MM.1S (cell line): ENCODE results near the gene MAPK9.

Source experiments
- DNase-seq: peaks from one replicate; pipeline ENCODE4 v3.0.0-alpha.2; 2015
- H2AFZ ChIP-seq: fragments of 300-600 bp; sonication (generic); 2 replicates; pipeline ENCODE4 v1.6.0; 2016; ENCODE audit warnings: antibody characterized with exemption, low read length
- H3F3A ChIP-seq: fragments of 300-600 bp; sonication (generic); 2 replicates; pipeline ENCODE4 v1.6.1; 2016; ENCODE audit warnings: mild to moderate bottlenecking, antibody characterized with exemption, low read length, moderate library complexity, mixed read lengths; ENCODE audit not compliant: insufficient read depth
- H3K27ac ChIP-seq: fragments of 300-600 bp; sonication (generic); 2 replicates; pipeline ENCODE4 v1.5.1; 2016; ENCODE audit warnings: mild to moderate bottlenecking, low read length
- H3K27me3 ChIP-seq: fragments of 300-600 bp; sonication (generic); replicated peaks from 2 replicates; pipeline ENCODE4 v1.6.0; 2016; ENCODE audit warnings: low read length; ENCODE audit not compliant: insufficient read depth
- H3K36me3 ChIP-seq: fragments of 300-600 bp; sonication (generic); replicated peaks from 2 replicates; pipeline ENCODE4 v1.6.1; 2016; ENCODE audit warnings: mild to moderate bottlenecking, low read length, mixed read lengths; ENCODE audit not compliant: insufficient read depth
- H3K4me1 ChIP-seq: fragments of 300-600 bp; sonication (generic); 2 replicates; pipeline ENCODE4 v1.6.1; 2016; ENCODE audit warnings: low read length, mixed read lengths
- H3K4me2 ChIP-seq: fragments of 300-600 bp; sonication (generic); 2 replicates; pipeline ENCODE4 v1.6.0; 2016; ENCODE audit warnings: low read depth, low read length
- H3K4me3 ChIP-seq: fragments of 300-600 bp; sonication (generic); 2 replicates; pipeline ENCODE4 v1.5.1; 2016; ENCODE audit warnings: low read length, mixed read lengths
- H3K79me2 ChIP-seq: fragments of 300-600 bp; sonication (generic); 2 replicates; pipeline ENCODE4 v1.6.1; 2016; ENCODE audit warnings: mixed run types, low read length, mixed read lengths
- H3K9ac ChIP-seq: fragments of 300-600 bp; sonication (generic); 2 replicates; pipeline ENCODE4 v1.6.1; 2016; ENCODE audit warnings: low read length, mixed read lengths
- H3K9me2 ChIP-seq: fragments of 300-600 bp; sonication (generic); replicated peaks from 2 replicates; pipeline ENCODE4 v1.6.1; 2016; ENCODE audit warnings: mild to moderate bottlenecking, low read length, mixed read lengths; ENCODE audit not compliant: insufficient read depth
- H3K9me3 ChIP-seq: fragments of 300-600 bp; sonication (generic); replicated peaks from 2 replicates; pipeline ENCODE4 v1.6.1; 2016; ENCODE audit warnings: mild to moderate bottlenecking, low read length, mixed read lengths; ENCODE audit not compliant: insufficient read depth
- H4K20me1 ChIP-seq: fragments of 300-600 bp; sonication (generic); 2 replicates; pipeline ENCODE4 v1.6.1; 2016; ENCODE audit warnings: mild to moderate bottlenecking, low read length, moderate library complexity, mixed read lengths; ENCODE audit not compliant: insufficient read depth
- CTCF ChIP-seq: fragments of 300-600 bp; sonication (generic); IDR thresholded peaks from 2 replicates; pipeline ENCODE4 v1.5.1; 2016; ENCODE audit warnings: antibody characterized with exemption, low read length, mixed read lengths
- EZH2 ChIP-seq: fragments of 300-600 bp; sonication (generic); optimal IDR thresholded peaks from 2 replicates; pipeline ENCODE3; 2017; ENCODE audit warnings: low read depth, mild to moderate bottlenecking, antibody characterized with exemption, low read length, mixed read lengths
- EZH2phosphoT487 ChIP-seq: fragments of 300-600 bp; sonication (generic); IDR thresholded peaks from 2 replicates; pipeline ENCODE4 v1.6.1; 2018; ENCODE audit warnings: antibody characterized with exemption, low read length

The MAPK9 gene

DNA sequence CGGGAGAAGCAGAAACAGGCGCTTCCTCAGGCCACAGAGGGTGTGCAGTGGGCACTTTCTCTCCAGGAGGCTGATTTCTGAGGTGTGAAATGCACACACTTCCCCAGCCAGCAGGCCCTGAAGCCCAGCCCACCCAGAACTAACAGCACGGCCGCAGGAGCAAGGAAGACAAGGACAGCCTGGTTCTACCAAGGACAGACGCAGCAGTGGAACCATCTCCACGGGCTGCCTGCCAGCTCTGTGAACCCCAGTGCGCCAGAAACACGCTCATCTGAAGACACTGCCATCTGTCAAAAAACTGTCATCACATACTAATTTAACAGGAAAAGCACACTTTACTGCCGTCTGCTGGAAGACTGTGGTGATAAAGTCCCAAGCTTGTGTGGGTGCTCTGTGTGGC lies 40.7 kb downstream of the MAPK9 start:
- no peaks in the 10 kb centered on the region for H3K9me3 ChIP-seq
- no peaks in the 10 kb centered on the region for H3K27me3 ChIP-seq
- no peak overlapping the region for H3K4me2 ChIP-seq
- H2AFZ ChIP-seq: no peak overlapping the region
- no peak for TF ChIP-seq EZH2phosphoT487
- TF ChIP-seq CTCF: no peak
- no peak for TF ChIP-seq EZH2
- no peak overlapping the region for H3K9ac ChIP-seq
- no peaks in the 10 kb centered on the region for H3F3A ChIP-seq
- no peak overlapping the region for H3K4me3 ChIP-seq
- no peaks in the 10 kb centered on the region for H3K9me2 ChIP-seq
- H3K27ac ChIP-seq: no peak overlapping the region
- H3K79me2 ChIP-seq: no peaks in the 10 kb centered on the region
- H4K20me1 ChIP-seq: no peaks in the 10 kb centered on the region
- H3K4me1 ChIP-seq: no peaks in the 10 kb centered on the region
- H3K36me3 ChIP-seq: no peaks in the 10 kb centered on the region; the same call in 1 of the 2 replicates
- DNase-seq: no peak

DNA sequence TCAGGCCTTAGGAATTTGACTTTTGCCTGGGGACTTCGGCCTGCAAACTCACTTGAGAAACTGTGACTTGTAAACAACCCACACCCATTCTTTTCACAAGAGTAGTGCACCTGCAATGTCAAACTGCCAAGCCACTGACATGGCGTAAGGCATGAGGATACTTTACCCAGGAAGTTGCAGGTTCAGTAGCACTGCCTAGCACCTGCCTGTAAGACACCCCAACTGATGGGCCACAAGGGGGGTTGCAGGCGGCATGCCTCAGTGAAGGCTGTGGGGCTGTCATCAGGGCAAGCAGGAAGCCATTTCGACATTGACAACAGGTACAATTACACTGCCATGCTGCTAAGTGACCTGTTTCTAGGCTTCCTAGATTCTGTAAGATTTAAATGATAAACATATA lies 41.6 kb downstream of the MAPK9 start:
- TF ChIP-seq CTCF (no peak), EZH2phosphoT487 (no peak), EZH2 (no peak)
- Histone ChIP-seq H3K27ac (no peak overlapping the region), H3K79me2 (no peaks in the 10 kb centered on the region), H3K9me3 (no peaks in the 10 kb centered on the region), H3F3A (no peaks in the 10 kb centered on the region), H3K27me3 (no peaks in the 10 kb centered on the region), H4K20me1 (no peaks in the 10 kb centered on the region), H3K4me3 (no peak overlapping the region), H3K9me2 (no peaks in the 10 kb centered on the region), H2AFZ (no peak overlapping the region), H3K4me1 (no peaks in the 10 kb centered on the region), H3K9ac (no peak overlapping the region), H3K4me2 (no peak overlapping the region), H3K36me3 (no peaks in the 10 kb centered on the region; the same call in 1 of the 2 replicates)
- DNase-seq: no peak

- H4K20me1 ChIP-seq: no peaks in the 10 kb centered on the region
- no peak overlapping the region for H3K27ac ChIP-seq
- H3K79me2 ChIP-seq: no peaks in the 10 kb centered on the region
- DNase-seq: no peak
- H3K36me3 ChIP-seq: peaks cover 14% of the 10 kb centered on the region; the same call in 1 of the 2 replicates
- H3K4me1 ChIP-seq: no peaks in the 10 kb centered on the region
- H3K27me3 ChIP-seq: no peaks in the 10 kb centered on the region
- H3K4me3 ChIP-seq: no peak overlapping the region
- TF ChIP-seq EZH2 (no peak), EZH2phosphoT487 (no peak), CTCF (no peak)
- H2AFZ ChIP-seq: no peak overlapping the region
- no peaks in the 10 kb centered on the region for H3F3A ChIP-seq
- no peak overlapping the region for H3K9ac ChIP-seq
- H3K9me2 ChIP-seq: no peaks in the 10 kb centered on the region
- no peaks in the 10 kb centered on the region for H3K9me3 ChIP-seq
- H3K4me2 ChIP-seq: no peak overlapping the region
These were observed 50.3 kb downstream of the MAPK9 start for GRCh38 chr5:180241600-180241999.
